HepG2 (cell line): Measurements from ENCODE around the gene CNNM4. TPM values are rescaled to one million over a fixed set of nuclear protein-coding genes. Genes with fewer than 3 reads are reported as not detected.

Experiments used
- CCDC6 ChIP-seq: sonication (generic); formaldehyde crosslinking; IDR thresholded peaks from 2 replicates; pipeline ENCODE4 v1.8.1; 2022; ENCODE audit warnings: mild to moderate bottlenecking, missing genetic modification reagents, moderate library complexity
- CHD4 ChIP-seq: fragments of 200-600 bp; sonication (generic); IDR thresholded peaks from 2 replicates; pipeline ENCODE4 v1.7.0; 2017; ENCODE audit warnings: mild to moderate bottlenecking, low read length, borderline replicate concordance
- DZIP1 ChIP-seq: sonication (generic); formaldehyde crosslinking; IDR thresholded peaks from 2 replicates; pipeline ENCODE4 v1.5.0; 2020; ENCODE audit warnings: mild to moderate bottlenecking, missing genetic modification reagents
- HOXA9 ChIP-seq: sonication (generic); formaldehyde crosslinking; IDR thresholded peaks from 2 replicates; pipeline ENCODE4 v1.8.1; 2022; ENCODE audit warnings: missing genetic modification reagents, mild to moderate bottlenecking, moderate library complexity, borderline replicate concordance
- KDM5B ChIP-seq: sonication (generic); formaldehyde crosslinking; IDR thresholded peaks from 2 replicates; pipeline ENCODE4 v1.4.0; 2020; ENCODE audit warnings: missing genetic modification reagents, mild to moderate bottlenecking, borderline replicate concordance
- MAFF ChIP-seq: IDR thresholded peaks from 2 replicates; pipeline ENCODE4 v1.6.1; 2011; ENCODE audit warnings: low read depth, low read length, improper control_type of control experiment
- MXD3 ChIP-seq: IDR thresholded peaks from 2 replicates; pipeline ENCODE4 v1.6.1; 2016; ENCODE audit warnings: mild to moderate bottlenecking, missing biosample characterization, missing genetic modification reagents
- PCBP2 ChIP-seq: fragments of 200-400 bp; formaldehyde crosslinking; optimal IDR thresholded peaks from 2 replicates; pipeline ENCODE3; 2018; ENCODE audit warnings: low read length, low read depth; ENCODE audit not compliant: poor library complexity, severe bottlenecking
- PHF8 ChIP-seq: sonication (generic); formaldehyde crosslinking; IDR thresholded peaks from 2 replicates; pipeline ENCODE4 v1.5.0; 2020; ENCODE audit warnings: missing genetic modification reagents
- REXO4 ChIP-seq: sonication (generic); formaldehyde crosslinking; IDR thresholded peaks from 2 replicates; pipeline ENCODE4 v1.8.0; 2022; ENCODE audit warnings: missing genetic modification reagents, mild to moderate bottlenecking, borderline replicate concordance
- SMARCE1 ChIP-seq: fragments of 450-650 bp; IDR thresholded peaks from 2 replicates; pipeline ENCODE4 v1.6.1; 2017; ENCODE audit warnings: borderline replicate concordance
- TERF1 ChIP-seq: sonication (generic); formaldehyde crosslinking; IDR thresholded peaks from 2 replicates; pipeline ENCODE4 v1.8.0; 2022; ENCODE audit warnings: mild to moderate bottlenecking, missing genetic modification reagents, moderate library complexity
- ZC3H4 ChIP-seq: sonication (generic); formaldehyde crosslinking; IDR thresholded peaks from 2 replicates; pipeline ENCODE4 v1.4.0; 2020; ENCODE audit warnings: missing genetic modification reagents, borderline replicate concordance
- ZFP36L2 ChIP-seq: sonication (generic); formaldehyde crosslinking; IDR thresholded peaks from 2 replicates; pipeline ENCODE4 v1.4.0; 2020; ENCODE audit warnings: missing genetic modification reagents
- ZGPAT ChIP-seq: IDR thresholded peaks from 2 replicates; pipeline ENCODE4 v1.6.1; 2016; ENCODE audit warnings: mild to moderate bottlenecking
- ZNF253 ChIP-seq: sonication (generic); formaldehyde crosslinking; IDR thresholded peaks from 2 replicates; pipeline ENCODE4 v1.8.0; 2022; ENCODE audit warnings: mild to moderate bottlenecking, missing genetic modification reagents, borderline replicate concordance
- ZNF343 ChIP-seq: sonication (generic); formaldehyde crosslinking; IDR thresholded peaks from 2 replicates; pipeline ENCODE4 v1.4.0; 2020; ENCODE audit warnings: mild to moderate bottlenecking, missing genetic modification reagents
- ZNF598 ChIP-seq: sonication (generic); formaldehyde crosslinking; IDR thresholded peaks from 2 replicates; pipeline ENCODE4 v1.5.1; 2020; ENCODE audit warnings: mild to moderate bottlenecking, missing genetic modification reagents, borderline replicate concordance
- ZNF775 ChIP-seq: sonication (generic); formaldehyde crosslinking; IDR thresholded peaks from 2 replicates; pipeline ENCODE4 v1.4.0; 2020; ENCODE audit warnings: missing genetic modification reagents, mild to moderate bottlenecking, moderate library complexity, borderline replicate concordance
- ZNF781 ChIP-seq: sonication (generic); formaldehyde crosslinking; IDR thresholded peaks from 2 replicates; pipeline ENCODE4 v1.5.1; 2020; ENCODE audit warnings: borderline replicate concordance, mild to moderate bottlenecking, missing genetic modification reagents; ENCODE audit errors: not compliant biosample characterization
- ZSCAN5A ChIP-seq: sonication (generic); formaldehyde crosslinking; IDR thresholded peaks from 2 replicates; pipeline ENCODE4 v1.8.0; 2022; ENCODE audit warnings: mild to moderate bottlenecking, missing genetic modification reagents, borderline replicate concordance
- polyA plus RNA-seq, 8 experiments: library from polyadenylated mRNA; depleted of rRNA in 3 of 8; stranded (reverse) in 7 of 8; unstranded in 1 of 8; fragments of >200 nt; fragmentation: Illumina TruSeq in 4 of 8; extraction: Trizol in 4 of 8; gene quantifications; 2 replicates each; pipeline versions ENCODE4 v1.2.1 to v1.2.3, GENCODE V29; 2011 to 2016; ENCODE audit warnings: low read depth in 4 of 8, missing spikeins in 1 of 8, mixed read lengths in 1 of 8; ENCODE audit not compliant: insufficient read depth in 1 of 8
- total RNA-seq, 5 experiments: library from RNA; depleted of rRNA; stranded (reverse); fragments of >200 nt; fragmentation: Illumina TruSeq; extraction: Trizol; gene quantifications; 2 replicates each; pipeline ENCODE4 v1.2.3, GENCODE V29; 2016; ENCODE audit warnings: low read depth in 1 of 5

The CNNM4 gene
- total and polyA plus RNA-seq, 2 of the 13 experiments (the other 11 are each of a cell fraction or from before 2014, with no cell fraction given), result 5.9 to 8.4 TPM

GRCh38 chr2:96819128-96819875, 58.6 kb downstream of the CNNM4 start (continued):
- TF ChIP-seq PHF8 (CRISPR knock-in tag) (peak; percentile 73), TERF1 (CRISPR knock-in tag) (no peak), CCDC6 (CRISPR knock-in tag) (peak; percentile 22; the same call in 1 of the 2 replicates), DZIP1 (CRISPR knock-in tag) (no peak), ZC3H4 (no peak; the same call in 1 of the 2 replicates), PCBP2 (no peak), ZFP36L2 (no peak; the same call in 1 of the 2 replicates), ZNF253 (CRISPR knock-in tag) (no peak), ZNF781 (peak; percentile 72), CHD4 (0 out of 2 replicates have a peak, but pooled peaks have one; percentile 38), MAFF (0 out of 2 replicates have a peak, but pooled peaks have one; percentile 19), ZGPAT (CRISPR knock-in tag) (peak; percentile 91), REXO4 (CRISPR knock-in tag) (no peak), ZSCAN5A (CRISPR knock-in tag) (no peak), HOXA9 (CRISPR knock-in tag) (no peak), ZNF775 (CRISPR knock-in tag) (no peak), ZNF598 (no peak), MXD3 (CRISPR knock-in tag) (no peak), KDM5B (peak; percentile 76; the same call in 1 of the 2 replicates), ZNF343 (CRISPR knock-in tag) (peak; percentile 43; the same call in 1 of the 2 replicates), SMARCE1 (no peak)
